GM10266 (cell line): ENCODE data around the gene SPINK7.
A peak's percentile ranks its signal among the peaks of the same experiment; 100 is the strongest.
"Not testable (repeated sequence)": the region's sequence is repeated elsewhere in the genome, so short reads cannot be mapped to it uniquely, and the experiment has no call there.

Experiments used
- DNase-seq: peaks from one replicate; pipeline ENCODE4 v3.0.0; 2012; ENCODE audit errors: extremely low spot score
- CTCF ChIP-seq: IDR thresholded peaks from 2 replicates; pipeline ENCODE4 v1.5.1; 2012; ENCODE audit warnings: mild to moderate bottlenecking, low read depth; ENCODE audit not compliant: control insufficient read depth, insufficient read depth; ENCODE audit errors: missing control alignments

SPINK7 gene

GRCh38 chr5:148312153-148312552 lies at the start of gene SPINK7:
Gene SPINK7, plus strand, starts transcription at chr5:148312423. Its CDS starts 61 bp downstream, at chr5:148312484.
- no peak for DNase-seq

DNA sequence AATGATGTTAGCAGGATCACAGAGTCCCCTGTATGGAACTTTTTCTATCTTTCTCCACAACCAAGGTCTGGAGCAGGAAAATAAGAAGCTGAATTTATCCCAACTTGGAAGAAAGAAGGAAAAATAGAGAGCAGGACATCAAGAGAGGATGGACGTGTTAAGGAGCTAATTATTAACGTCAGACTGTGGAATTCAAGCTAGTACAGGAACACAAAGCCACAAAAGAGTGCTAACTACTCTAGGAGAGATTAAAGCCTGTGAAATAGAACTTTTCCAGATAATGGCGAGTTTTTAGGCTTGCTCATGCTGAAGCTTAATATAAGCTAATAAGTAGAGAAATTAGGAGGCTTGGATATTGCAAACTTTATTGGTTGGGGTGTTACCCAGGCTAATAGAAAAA lies 44.3 kb upstream of the SPINK7 start:
- no peak for TF ChIP-seq CTCF
- no peak for DNase-seq

More at GRCh38 chr5:148312153-148312552, at the start of gene SPINK7:
- TF ChIP-seq CTCF = no peak

DNA sequence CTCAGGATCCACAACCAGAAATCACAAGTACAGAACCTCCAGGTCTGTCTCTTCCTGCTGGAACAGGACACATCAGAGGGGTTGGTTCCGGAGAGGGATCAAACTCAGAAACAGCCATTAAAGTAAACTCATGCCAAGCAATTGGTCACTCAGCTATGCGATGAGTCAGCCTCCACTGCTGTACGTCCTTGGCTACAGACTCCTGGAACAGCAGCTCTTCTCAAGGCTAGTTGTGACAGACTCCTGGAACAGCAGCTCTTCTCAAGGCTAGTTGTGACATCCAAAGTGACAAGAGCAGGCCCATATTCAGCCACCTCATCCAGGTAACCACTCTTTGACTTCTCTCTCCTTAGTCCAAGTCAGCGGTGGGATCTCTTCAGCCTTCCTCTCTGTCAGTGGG lies 43.7 kb upstream of the SPINK7 start, which contains the start of gene SPINK13:
TSS of gene SPINK13 (plus strand) at position 229 of the 400 bp plus-strand sequence. CDS start 1,279 bp downstream, outside the sequence.
- no peak for DNase-seq
- TF ChIP-seq CTCF = no peak

- DNase-seq = not testable (repeated sequence)
Observed at GRCh38 chr5:148275129-148275528, 37.1 kb upstream of the SPINK7 start.

DNA sequence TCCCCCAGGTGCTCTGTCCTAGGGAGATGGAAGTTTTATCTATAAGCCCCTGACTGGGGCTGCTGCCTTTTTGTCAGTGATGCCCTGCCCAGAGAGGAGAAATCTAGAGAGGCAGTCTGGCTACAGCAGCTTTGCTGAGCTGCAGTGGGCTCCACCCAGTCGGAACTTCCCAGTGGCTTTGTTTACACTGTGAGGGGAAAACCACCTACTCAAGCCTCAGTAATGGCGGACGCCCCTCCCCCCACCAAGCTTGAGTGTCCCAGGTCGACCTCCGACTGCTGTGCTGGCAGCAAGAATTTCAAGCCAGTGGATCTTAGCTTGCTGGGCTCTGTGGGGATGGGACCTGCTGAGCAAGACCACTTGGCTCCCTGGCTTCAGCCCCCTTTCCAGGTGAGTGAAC lies 31.3 kb upstream of the SPINK7 start:
- DNase-seq = not testable (repeated sequence)

DNA sequence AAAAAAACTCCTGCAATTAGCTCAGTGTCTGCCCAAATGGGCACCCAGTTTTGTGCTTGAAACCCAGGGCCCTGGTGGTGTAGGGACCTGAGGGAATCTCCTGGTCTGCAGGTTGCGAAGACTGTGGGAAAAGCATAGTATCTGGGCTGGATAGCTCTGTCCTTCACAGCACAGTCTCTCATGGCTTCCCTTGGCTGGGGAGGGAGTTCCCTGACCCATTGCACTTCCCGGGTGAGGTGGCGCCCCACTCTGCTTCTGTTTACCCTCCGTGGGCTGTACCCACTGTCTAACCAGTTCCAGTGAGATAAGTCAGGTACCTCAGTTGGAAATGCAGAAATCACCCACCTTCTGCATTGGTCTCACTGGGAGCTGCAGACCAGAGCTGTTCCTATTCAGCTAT lies 30.9 kb upstream of the SPINK7 start:
- not testable (repeated sequence) for DNase-seq

DNA sequence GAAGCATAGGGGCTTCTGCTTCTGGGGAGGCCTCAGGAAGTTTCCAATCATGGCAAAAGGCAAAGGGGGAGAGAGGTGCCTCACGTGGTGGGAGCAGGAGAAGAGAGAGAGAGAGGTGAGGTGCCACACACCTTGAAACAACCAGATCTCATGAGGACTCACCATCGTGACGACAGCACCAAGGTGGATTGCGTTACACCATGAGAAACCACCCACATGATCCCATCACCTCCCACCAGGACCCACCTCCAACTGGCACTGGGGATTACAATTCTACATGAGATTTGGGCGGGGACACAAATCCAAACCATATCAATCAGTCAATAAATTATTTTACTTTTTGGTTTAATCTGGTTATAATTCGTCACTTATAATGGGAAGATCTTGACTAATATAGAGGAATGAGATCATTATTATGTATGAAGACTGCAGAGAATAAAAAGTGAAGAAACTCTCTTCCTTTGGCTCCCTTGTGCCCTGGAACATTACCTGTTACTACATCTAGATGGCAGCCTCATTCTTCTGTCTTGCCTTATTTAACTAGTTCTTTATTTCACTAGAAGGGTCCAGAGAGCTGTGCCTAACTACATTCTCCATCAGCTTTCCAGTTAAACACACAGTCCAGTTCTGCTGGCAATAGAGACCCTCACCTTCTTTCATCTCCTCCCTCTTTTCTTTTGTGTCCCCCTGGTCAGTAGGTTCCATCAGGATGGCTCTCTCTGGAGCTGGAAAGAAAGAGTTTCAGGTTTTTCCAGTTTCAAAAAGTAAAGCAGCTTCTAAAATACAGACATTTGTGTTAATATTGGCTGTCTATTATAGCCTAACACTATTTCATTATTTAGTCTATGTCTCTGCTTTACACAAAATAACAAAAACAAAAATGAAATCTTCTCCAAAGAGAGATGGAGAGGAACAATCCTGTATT lies 21.7 kb upstream of the SPINK7 start:
- peak; percentile 4 for DNase-seq

GRCh38 chr5:148297731-148298130 lies 14.5 kb upstream of the SPINK7 start:
- DNase-seq = no peak
- TF ChIP-seq CTCF = no peak

More for the DNA sequence above, 21.7 kb upstream of the SPINK7 start:
- peak; percentile 30 for TF ChIP-seq CTCF

- no peak for DNase-seq
- no peak for TF ChIP-seq CTCF
Observed at GRCh38 chr5:148306446-148306845, 5.8 kb upstream of the SPINK7 start.
